H1 (cell line): ENCODE measurements around the gene STX18. TPM values are rescaled to one million over a fixed set of nuclear protein-coding genes. Genes with fewer than 3 reads are reported as not detected.

Source experiments
- EP300 ChIP-seq, 2 experiments: IDR thresholded peaks; 1 replicate in 1 of 2; 2 replicates in 1 of 2; pipeline ENCODE4 v1.6.1; 2011 to 2012; ENCODE audit warnings: low read depth in 2 of 2, low read length in 2 of 2, mild to moderate bottlenecking in 2 of 2, borderline replicate concordance in 1 of 2, inconsistent platforms in 1 of 2, moderate library complexity in 1 of 2
- POU5F1 ChIP-seq: IDR thresholded peaks from 2 replicates; pipeline ENCODE4 v1.6.1; 2011; ENCODE audit warnings: low read depth, mild to moderate bottlenecking, low read length, moderate library complexity
- polyA plus RNA-seq, 7 experiments: library from polyadenylated mRNA; depleted of rRNA in 3 of 7; stranded (reverse) in 5 of 7; unstranded in 2 of 7; fragments of >200 nt in 5 of 7; fragments of 200-250 nt in 2 of 7; gene quantifications; 1 replicate in 5 of 7; 2 replicates in 1 of 7; 4 replicates in 1 of 7; pipeline versions ENCODE4 v1.2.1 to v1.2.3, GENCODE V29; 2011 to 2013; ENCODE audit warnings: missing spikeins in 2 of 7, mixed read lengths in 2 of 7
- total RNA-seq: library from RNA; stranded (reverse); fragmentation: NEBNext Ultra II Directional; extraction: Animal tissue kit (Norgen Biotek cat#: 25700); gene quantifications from 2 replicates; pipeline ENCODE4 v1.2.1, GENCODE V29; 2021

The STX18 gene
- total and polyA plus RNA-seq, 2 of the 8 experiments (the other 6 are each of a cell fraction or from before 2014, with no cell fraction given), result 14.6 to 18.3 TPM

GRCh38 chr4:4507403-4507802, 34.4 kb downstream of the STX18 start (continued):
- TF ChIP-seq POU5F1 (no peak), EP300 (IDR thresholded peaks at IDR 0.05; ENCODE audit: borderline replicate concordance in 1 of 2, low read depth in 2 of 2, low read length in 2 of 2) (no peak)
